GM12875 (cell line): Measurements from ENCODE around the gene C8B.

Experiments
- H3K4me3 ChIP-seq: one replicate; pipeline ENCODE4 v1.5.1; 2011; ENCODE audit warnings: low read depth, low read length, control low read depth
- CTCF ChIP-seq: IDR thresholded peaks from 2 replicates; pipeline ENCODE4 v1.5.1; 2011; ENCODE audit warnings: low read depth, mild to moderate bottlenecking, control low read depth, inconsistent platforms, low read length, moderate library complexity, borderline replicate concordance; ENCODE audit not compliant: insufficient read depth

The C8B gene

GRCh38 chr1:56927171-56927570 is 38.6 kb downstream of the C8B start:
- TF ChIP-seq CTCF = no peak
- H3K4me3 ChIP-seq = no peak overlapping the region

- TF ChIP-seq CTCF = no peak
- no peak overlapping the region for H3K4me3 ChIP-seq
Measured at GRCh38 chr1:56925193-56925592, 40.6 kb downstream of the C8B start.

- H3K4me3 ChIP-seq = no peak overlapping the region
- no peak for TF ChIP-seq CTCF
Measured at GRCh38 chr1:56924116-56924515, 41.7 kb downstream of the C8B start.

GRCh38 chr1:56923201-56923600 is 42.6 kb downstream of the C8B start:
- no peak for TF ChIP-seq CTCF
- no peak overlapping the region for H3K4me3 ChIP-seq

GRCh38 chr1:56922507-56922906 is 43.3 kb downstream of the C8B start:
- TF ChIP-seq CTCF = no peak

GRCh38 chr1:56922070-56922469 is 43.7 kb downstream of the C8B start:
- no peak for TF ChIP-seq CTCF
- no peak overlapping the region for H3K4me3 ChIP-seq

More at GRCh38 chr1:56922507-56922906, 43.3 kb downstream of the C8B start:
- no peak overlapping the region for H3K4me3 ChIP-seq

- H3K4me3 ChIP-seq = no peak overlapping the region
- TF ChIP-seq CTCF = no peak
Measured at GRCh38 chr1:56921479-56921878, 44.3 kb downstream of the C8B start.
